ENCODE measurements around the gene NXN. TPM values are rescaled to one million over a fixed set of nuclear protein-coding genes. Genes with fewer than 3 reads are reported as not detected.
"Not testable (repeated sequence)": the region's sequence is repeated elsewhere in the genome, so short reads cannot be mapped to it uniquely, and the experiment has no call there.

Gene NXN
- total RNA-seq, 1 donor from 2014 or later = 78.3 TPM

GRCh38 chr17:887551-888209, 91.9 kb downstream of the NXN start:
- no peak for DNase-seq (ENCODE audit: low spot score)

- DNase-seq (ENCODE audit: low spot score) = peak; percentile 78
Observed at GRCh38 chr17:885971-886571, 93.5 kb downstream of the NXN start.

GRCh38 chr17:883586-883962, 96.0 kb downstream of the NXN start:
- no peak for DNase-seq (ENCODE audit: low spot score)

GRCh38 chr17:882827-883585, 96.6 kb downstream of the NXN start:
- peak; percentile 66 for DNase-seq (ENCODE audit: low spot score)

GRCh38 chr17:881778-882177, 97.8 kb downstream of the NXN start:
- DNase-seq (ENCODE audit: low spot score) = no peak

- DNase-seq (ENCODE audit: low spot score) = no peak
Observed at GRCh38 chr17:880443-881269, 98.9 kb downstream of the NXN start.

- DNase-seq (ENCODE audit: low spot score) = peak; percentile 88
Observed at GRCh38 chr17:879546-880442, 99.8 kb downstream of the NXN start.

- no peak for DNase-seq (ENCODE audit: low spot score)
Observed at GRCh38 chr17:877630-878029, 101.9 kb downstream of the NXN start.

- DNase-seq (ENCODE audit: low spot score) = no peak
Observed at GRCh38 chr17:876272-876671, 103.3 kb downstream of the NXN start.

- DNase-seq (ENCODE audit: low spot score) = not testable (repeated sequence)
Observed at GRCh38 chr17:874590-874989, 105.0 kb downstream of the NXN start.

- DNase-seq (ENCODE audit: low spot score) = no peak
Observed at GRCh38 chr17:872855-873254, 106.7 kb downstream of the NXN start.

GRCh38 chr17:871751-872519, 107.6 kb downstream of the NXN start:
- no peak for DNase-seq (ENCODE audit: low spot score)

GRCh38 chr17:869567-870525, 109.7 kb downstream of the NXN start:
- DNase-seq (ENCODE audit: low spot score) = peak; percentile 59

- peak; percentile 76 for DNase-seq (ENCODE audit: low spot score)
Observed at GRCh38 chr17:869086-869485, 110.5 kb downstream of the NXN start.

- DNase-seq (ENCODE audit: low spot score) = no peak
Observed at GRCh38 chr17:867896-868489, 111.6 kb downstream of the NXN start.

- not testable (repeated sequence) for DNase-seq (ENCODE audit: low spot score)
Observed at GRCh38 chr17:867238-867637, 112.3 kb downstream of the NXN start.

- no peak for DNase-seq (ENCODE audit: low spot score)
Observed at GRCh38 chr17:866568-867103, 112.9 kb downstream of the NXN start.

- no peak for DNase-seq (ENCODE audit: low spot score)
Observed at GRCh38 chr17:864315-864714, 115.3 kb downstream of the NXN start.

Measured in ureter (tissue), 1 donor.